ENCODE measurements around the gene LRP4.
A peak's percentile ranks its signal among the peaks of the same experiment; 100 is the strongest.

Gene LRP4

DNA sequence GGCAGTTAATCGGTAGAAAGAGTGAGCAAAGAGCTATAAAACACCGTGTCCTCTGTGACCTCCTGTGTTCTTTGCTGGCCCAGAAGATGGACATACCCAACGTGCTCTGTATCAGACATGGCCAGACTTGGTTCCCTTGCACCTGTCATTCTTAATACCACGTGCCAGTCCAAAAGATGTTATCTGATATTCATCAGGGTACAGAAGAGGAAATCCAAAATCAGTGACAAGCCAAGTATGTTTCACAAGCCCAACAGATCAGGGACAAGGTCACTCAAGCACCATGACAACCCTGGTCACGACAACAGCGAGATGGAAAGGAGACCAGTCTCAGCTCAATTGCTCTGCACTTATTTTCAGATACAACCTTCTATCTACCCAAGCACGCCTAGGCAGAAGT, 3.4 kb downstream of the LRP4 start:
- no peak for ATAC-seq
- TF ChIP-seq, protein P1, sequence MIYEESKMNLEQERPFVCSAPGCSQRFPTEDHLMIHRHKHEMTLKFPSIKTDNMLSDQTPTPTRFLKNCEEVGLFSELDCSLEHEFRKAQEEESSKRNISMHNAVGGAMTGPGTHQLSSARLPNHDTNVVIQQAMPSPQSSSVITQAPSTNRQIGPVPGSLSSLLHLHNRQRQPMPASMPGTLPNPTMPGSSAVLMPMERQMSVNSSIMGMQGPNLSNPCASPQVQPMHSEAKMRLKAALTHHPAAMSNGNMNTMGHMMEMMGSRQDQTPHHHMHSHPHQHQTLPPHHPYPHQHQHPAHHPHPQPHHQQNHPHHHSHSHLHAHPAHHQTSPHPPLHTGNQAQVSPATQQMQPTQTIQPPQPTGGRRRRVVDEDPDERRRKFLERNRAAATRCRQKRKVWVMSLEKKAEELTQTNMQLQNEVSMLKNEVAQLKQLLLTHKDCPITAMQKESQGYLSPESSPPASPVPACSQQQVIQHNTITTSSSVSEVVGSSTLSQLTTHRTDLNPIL (CRISPR knock-in tag; IDR thresholded peaks at IDR 0.05; ENCODE audit: low read depth) = no peak
- TF ChIP-seq, protein P2, sequence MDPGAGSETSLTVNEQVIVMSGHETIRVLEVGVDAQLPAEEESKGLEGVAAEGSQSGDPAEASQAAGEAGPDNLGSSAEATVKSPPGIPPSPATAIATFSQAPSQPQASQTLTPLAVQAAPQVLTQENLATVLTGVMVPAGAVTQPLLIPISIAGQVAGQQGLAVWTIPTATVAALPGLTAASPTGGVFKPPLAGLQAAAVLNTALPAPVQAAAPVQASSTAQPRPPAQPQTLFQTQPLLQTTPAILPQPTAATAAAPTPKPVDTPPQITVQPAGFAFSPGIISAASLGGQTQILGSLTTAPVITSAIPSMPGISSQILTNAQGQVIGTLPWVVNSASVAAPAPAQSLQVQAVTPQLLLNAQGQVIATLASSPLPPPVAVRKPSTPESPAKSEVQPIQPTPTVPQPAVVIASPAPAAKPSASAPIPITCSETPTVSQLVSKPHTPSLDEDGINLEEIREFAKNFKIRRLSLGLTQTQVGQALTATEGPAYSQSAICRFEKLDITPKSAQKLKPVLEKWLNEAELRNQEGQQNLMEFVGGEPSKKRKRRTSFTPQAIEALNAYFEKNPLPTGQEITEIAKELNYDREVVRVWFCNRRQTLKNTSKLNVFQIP (CRISPR knock-in tag; IDR thresholded peaks at IDR 0.05; ENCODE audit: borderline replicate concordance, low read depth) = no peak
- TF ChIP-seq TCF4 (CRISPR knock-in tag; IDR thresholded peaks at IDR 0.05; ENCODE audit: borderline replicate concordance) = no peak
- TF ChIP-seq SNAI2 (CRISPR knock-in tag; IDR thresholded peaks at IDR 0.05) = no peak
- TF ChIP-seq PPARA (CRISPR knock-in tag; IDR thresholded peaks at IDR 0.05; ENCODE audit: borderline replicate concordance) = no peak
- no peak for TF ChIP-seq ZFP3 (CRISPR knock-in tag; IDR thresholded peaks at IDR 0.05)
- TF ChIP-seq GLIS3 (CRISPR knock-in tag; IDR thresholded peaks at IDR 0.05) = no peak
- TF ChIP-seq, protein P3, sequence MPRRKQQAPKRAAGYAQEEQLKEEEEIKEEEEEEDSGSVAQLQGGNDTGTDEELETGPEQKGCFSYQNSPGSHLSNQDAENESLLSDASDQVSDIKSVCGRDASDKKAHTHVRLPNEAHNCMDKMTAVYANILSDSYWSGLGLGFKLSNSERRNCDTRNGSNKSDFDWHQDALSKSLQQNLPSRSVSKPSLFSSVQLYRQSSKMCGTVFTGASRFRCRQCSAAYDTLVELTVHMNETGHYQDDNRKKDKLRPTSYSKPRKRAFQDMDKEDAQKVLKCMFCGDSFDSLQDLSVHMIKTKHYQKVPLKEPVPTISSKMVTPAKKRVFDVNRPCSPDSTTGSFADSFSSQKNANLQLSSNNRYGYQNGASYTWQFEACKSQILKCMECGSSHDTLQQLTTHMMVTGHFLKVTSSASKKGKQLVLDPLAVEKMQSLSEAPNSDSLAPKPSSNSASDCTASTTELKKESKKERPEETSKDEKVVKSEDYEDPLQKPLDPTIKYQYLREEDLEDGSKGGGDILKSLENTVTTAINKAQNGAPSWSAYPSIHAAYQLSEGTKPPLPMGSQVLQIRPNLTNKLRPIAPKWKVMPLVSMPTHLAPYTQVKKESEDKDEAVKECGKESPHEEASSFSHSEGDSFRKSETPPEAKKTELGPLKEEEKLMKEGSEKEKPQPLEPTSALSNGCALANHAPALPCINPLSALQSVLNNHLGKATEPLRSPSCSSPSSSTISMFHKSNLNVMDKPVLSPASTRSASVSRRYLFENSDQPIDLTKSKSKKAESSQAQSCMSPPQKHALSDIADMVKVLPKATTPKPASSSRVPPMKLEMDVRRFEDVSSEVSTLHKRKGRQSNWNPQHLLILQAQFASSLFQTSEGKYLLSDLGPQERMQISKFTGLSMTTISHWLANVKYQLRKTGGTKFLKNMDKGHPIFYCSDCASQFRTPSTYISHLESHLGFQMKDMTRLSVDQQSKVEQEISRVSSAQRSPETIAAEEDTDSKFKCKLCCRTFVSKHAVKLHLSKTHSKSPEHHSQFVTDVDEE (CRISPR knock-in tag; IDR thresholded peaks at IDR 0.05) = no peak
- no peak for TF ChIP-seq RARB (CRISPR knock-in tag; IDR thresholded peaks at IDR 0.05)
- no peak for TF ChIP-seq ZNF70 (CRISPR knock-in tag; IDR thresholded peaks at IDR 0.05)
- TF ChIP-seq, protein P4, sequence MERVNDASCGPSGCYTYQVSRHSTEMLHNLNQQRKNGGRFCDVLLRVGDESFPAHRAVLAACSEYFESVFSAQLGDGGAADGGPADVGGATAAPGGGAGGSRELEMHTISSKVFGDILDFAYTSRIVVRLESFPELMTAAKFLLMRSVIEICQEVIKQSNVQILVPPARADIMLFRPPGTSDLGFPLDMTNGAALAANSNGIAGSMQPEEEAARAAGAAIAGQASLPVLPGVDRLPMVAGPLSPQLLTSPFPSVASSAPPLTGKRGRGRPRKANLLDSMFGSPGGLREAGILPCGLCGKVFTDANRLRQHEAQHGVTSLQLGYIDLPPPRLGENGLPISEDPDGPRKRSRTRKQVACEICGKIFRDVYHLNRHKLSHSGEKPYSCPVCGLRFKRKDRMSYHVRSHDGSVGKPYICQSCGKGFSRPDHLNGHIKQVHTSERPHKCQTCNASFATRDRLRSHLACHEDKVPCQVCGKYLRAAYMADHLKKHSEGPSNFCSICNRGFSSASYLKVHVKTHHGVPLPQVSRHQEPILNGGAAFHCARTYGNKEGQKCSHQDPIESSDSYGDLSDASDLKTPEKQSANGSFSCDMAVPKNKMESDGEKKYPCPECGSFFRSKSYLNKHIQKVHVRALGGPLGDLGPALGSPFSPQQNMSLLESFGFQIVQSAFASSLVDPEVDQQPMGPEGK (CRISPR knock-in tag; IDR thresholded peaks at IDR 0.05; ENCODE audit: borderline replicate concordance) = no peak
- no peak for TF ChIP-seq ISL1 (CRISPR knock-in tag; IDR thresholded peaks at IDR 0.05)
- TF ChIP-seq ZC3H10 (CRISPR knock-in tag; IDR thresholded peaks at IDR 0.05) = no peak
- no peak for TF ChIP-seq CSDC2 (CRISPR knock-in tag; IDR thresholded peaks at IDR 0.05)

DNA sequence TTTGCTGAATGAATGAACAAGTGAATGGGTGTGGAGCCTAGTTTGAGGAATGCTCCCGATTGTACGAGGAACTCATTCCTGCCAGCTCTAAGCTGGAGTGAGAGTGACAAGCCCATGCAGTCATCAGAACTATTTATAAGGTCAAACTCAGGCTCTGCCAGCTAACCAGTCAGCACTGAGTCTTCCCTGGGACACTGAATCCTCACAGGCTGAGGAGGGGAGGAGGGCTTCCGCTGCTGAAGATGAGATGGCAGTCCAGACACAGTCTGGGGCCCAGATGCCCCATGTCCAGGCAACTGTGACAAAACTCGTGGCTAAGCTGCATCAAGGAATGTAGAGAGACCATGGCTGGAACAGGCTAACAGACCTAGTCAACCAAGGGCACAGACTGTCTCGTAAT, 4.0 kb downstream of the LRP4 start:
- peak; percentile 34 for ATAC-seq

DNA sequence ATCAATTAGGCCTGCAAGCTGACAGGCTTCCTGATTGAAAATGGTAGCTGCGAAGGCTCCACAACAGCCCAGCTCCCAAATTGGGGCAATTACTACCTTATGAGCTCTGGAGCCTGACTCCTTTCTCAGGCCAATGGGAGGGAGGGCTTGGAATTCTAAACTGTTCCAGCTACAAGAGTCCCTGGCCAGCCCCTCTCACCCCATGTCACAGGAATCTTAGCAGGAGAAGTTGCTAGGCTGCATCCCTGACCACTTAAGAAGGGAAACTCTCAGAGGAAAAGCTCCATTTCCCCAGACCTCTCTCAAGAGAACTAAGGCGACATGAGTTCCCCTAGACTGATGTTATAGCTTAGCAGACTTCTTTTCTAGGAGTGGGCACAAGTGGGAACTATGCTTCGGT, 4.9 kb downstream of the LRP4 start:
- TF ChIP-seq TCF4 (CRISPR knock-in tag; IDR thresholded peaks at IDR 0.05; ENCODE audit: borderline replicate concordance) (no peak), SNAI2 (CRISPR knock-in tag; IDR thresholded peaks at IDR 0.05) (no peak)
- TF ChIP-seq, protein P2 (CRISPR knock-in tag; IDR thresholded peaks at IDR 0.05; ENCODE audit: borderline replicate concordance, low read depth) = no peak

More for the DNA sequence above, 4.0 kb downstream of the LRP4 start:
- TF ChIP-seq, protein P2 (CRISPR knock-in tag; IDR thresholded peaks at IDR 0.05; ENCODE audit: borderline replicate concordance, low read depth) = no peak
- no peak for TF ChIP-seq ZNF8 (CRISPR knock-in tag; IDR thresholded peaks at IDR 0.05)
- no peak for TF ChIP-seq CSDC2 (CRISPR knock-in tag; IDR thresholded peaks at IDR 0.05)
- TF ChIP-seq PPARA (CRISPR knock-in tag; IDR thresholded peaks at IDR 0.05; ENCODE audit: borderline replicate concordance) = no peak
- TF ChIP-seq, protein P1 (CRISPR knock-in tag; IDR thresholded peaks at IDR 0.05; ENCODE audit: low read depth) = no peak
- no peak for TF ChIP-seq TCF4 (CRISPR knock-in tag; IDR thresholded peaks at IDR 0.05; ENCODE audit: borderline replicate concordance)
- TF ChIP-seq ARNTL (CRISPR knock-in tag; IDR thresholded peaks at IDR 0.05; ENCODE audit: borderline replicate concordance, low read depth) = no peak
- TF ChIP-seq ZNF70 (CRISPR knock-in tag; IDR thresholded peaks at IDR 0.05) = no peak

More for the DNA sequence above, 4.9 kb downstream of the LRP4 start:
- no peak for ATAC-seq
